Activated CD4-positive, alpha-beta T cell treated with anti-CD3 and anti-CD28 coated beads, Interleukin-2, Interleukin-4, amounts not matched to agents 100 ng/mL and 50 ng/mL, durations not matched to agents 16 hours and 8 hours (primary cell): Measurements from ENCODE around the gene MST1.
A peak's percentile ranks its signal among the peaks of the same experiment; 100 is the strongest.

Source experiments
- DNase-seq: peaks from one replicate; pipeline ENCODE4 v3.0.0-alpha.2; 2020; ENCODE audit warnings: low spot score

The MST1 gene

DNA sequence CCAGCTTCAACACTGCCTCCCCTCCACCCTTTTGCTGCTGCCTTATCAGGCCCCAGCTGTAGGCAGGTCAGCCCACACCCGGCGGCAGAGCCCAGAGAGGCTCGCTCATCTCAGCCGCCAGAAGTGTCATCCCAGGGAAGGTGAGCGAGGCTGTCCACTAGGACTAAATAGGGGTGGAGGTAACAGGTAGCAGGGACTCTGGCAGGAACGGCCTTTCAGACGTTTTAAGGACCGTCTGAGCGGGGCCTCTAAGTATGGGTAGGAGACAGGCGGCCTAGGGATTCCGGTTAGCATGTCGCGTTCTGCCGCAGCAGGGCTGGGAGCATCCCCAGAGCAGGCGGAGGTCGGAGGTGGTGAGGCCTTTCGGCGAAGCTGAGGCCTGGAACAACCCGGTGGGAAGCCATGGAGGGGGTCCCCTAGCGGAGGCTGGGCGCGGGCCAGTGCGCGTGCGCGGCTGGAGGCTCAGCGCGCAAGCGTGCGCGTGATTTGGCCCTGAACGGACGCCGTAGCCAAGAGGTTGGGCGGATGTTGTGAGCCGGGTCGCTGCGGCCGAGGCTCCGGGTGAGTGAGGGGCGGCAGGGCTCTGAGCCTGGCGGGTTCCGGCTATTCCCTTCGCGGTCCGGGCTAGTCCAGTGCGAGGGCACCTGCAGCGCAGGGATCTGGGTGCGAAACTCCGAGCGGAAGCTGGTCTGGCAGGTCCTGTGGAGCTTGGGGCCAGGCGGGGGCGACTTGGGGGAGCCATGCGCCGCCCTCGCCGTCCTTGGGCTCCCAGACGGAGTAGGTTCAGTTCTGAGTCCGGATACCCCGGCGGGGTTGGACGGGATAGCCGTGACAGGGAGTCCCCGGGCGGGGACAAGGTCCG is at the start of gene MST1, which contains the start of gene RNF123:
Gene MST1 (minus strand): TSS at position 429 of the 862 bp plus-strand sequence. CDS start 783 bp downstream, outside the sequence.
Gene RNF123 (plus strand): TSS at position 512 of the 862 bp plus-strand sequence. CDS start 1,609 bp downstream, outside the sequence.
- DNase-seq, result peak; percentile 93

- DNase-seq, result no peak
Observed at GRCh38 chr3:49738067-49738713, 48.9 kb upstream of the MST1 start.

DNA sequence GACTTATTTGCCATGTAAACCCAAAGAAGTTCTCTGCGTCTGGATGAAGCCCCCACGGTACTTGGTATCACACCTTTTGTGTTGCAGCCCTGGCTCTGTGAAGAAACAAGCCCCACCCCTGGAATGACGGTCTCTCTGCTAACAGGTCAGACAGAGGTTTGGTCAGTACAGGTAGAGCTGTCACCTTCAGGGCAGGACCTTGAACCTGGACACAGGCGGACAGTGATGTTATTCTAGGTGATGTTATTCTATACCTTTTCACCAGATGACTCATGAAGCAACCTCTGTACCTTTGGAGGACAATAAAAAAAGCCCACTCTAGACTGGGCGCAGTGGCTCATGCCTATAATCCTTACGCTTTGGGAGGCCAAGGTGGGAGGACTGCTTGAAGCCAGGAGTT is 45.5 kb upstream of the MST1 start:
- DNase-seq, result no peak

GRCh38 chr3:49733551-49733950 is 44.3 kb upstream of the MST1 start:
- DNase-seq, result no peak

- no peak for DNase-seq
Observed at GRCh38 chr3:49732597-49732996, 43.3 kb upstream of the MST1 start.

GRCh38 chr3:49729966-49730609 is 40.8 kb upstream of the MST1 start:
- DNase-seq, result no peak

DNA sequence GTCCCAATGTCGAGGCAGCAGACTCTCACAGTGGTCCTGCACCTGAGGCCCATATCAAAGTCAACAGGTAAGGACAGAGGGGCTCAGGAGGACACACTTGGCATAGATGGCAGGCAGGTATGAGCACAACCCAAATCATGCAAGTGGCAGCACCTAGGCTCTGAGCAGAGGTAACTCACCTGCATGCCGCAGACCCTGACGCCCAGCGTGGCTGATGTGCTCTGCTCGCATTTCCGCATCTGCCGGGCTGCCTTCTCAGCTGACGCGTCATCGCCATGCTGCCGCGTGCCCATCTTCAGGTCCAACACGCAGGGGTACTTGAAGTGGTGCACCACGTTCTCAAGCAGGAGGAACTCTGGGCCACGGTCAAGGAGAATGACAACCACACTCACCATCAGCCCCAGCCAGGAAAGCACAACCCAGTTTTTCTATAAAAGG is 38.7 kb upstream of the MST1 start:
- no peak for DNase-seq

DNA sequence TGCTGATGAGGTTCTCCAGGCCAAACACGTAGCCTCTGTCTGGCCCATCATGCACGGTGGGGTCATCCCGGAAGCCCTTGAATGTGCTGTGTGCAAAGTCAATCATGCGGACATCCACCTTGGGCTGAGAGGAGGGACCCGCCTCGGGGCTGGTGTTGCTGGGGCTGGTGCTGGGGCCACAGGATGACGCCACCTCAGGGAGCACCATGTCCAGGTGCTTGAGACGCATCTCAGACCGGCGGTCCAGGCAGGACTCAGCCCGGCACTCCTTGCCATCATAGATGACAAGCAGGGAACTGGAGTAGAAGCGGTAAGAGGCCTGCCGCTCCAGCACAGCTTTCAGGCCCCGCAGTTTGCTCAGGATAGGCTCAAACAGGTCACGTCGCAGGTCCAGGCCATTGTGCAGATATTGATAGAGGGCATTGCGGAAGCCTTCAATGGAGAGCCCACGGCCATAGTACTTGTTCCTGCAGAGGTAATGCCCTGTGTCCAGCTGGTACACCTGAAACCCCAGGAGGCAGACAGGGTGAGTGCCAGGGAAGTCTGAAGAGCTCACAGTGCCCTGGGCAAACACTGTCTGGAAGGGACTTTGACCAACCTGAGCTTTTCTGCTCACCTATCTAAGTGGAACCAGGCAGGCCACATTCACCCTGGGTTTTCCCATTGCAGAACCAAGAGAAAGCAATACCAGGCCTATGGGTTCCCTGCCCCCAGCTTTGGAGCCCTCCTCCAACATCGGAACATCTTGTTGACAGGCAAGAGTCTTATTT is 38.1 kb upstream of the MST1 start:
- no peak for DNase-seq

GRCh38 chr3:49725906-49726681 is 36.8 kb upstream of the MST1 start:
- no peak for DNase-seq

DNA sequence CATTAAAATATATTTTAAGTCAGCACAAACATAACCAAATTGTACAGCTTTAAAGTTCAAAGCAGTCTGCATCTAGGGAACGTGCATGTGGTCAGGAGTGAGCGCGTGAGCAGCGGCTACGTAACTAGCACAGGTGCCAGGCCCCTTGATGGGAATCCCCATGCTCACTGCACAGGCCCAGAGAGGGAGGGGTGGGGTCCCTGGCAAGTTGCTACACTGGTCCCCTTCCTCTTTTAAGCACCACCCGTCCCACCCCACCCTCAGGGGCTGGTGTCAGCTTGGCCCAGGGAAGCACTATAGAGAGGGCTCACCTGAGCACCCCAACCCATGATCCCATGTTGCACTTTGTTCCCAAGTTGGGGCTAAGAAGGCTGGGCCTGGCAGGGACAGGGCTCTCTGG is 35.3 kb upstream of the MST1 start:
- DNase-seq, result no peak

DNA sequence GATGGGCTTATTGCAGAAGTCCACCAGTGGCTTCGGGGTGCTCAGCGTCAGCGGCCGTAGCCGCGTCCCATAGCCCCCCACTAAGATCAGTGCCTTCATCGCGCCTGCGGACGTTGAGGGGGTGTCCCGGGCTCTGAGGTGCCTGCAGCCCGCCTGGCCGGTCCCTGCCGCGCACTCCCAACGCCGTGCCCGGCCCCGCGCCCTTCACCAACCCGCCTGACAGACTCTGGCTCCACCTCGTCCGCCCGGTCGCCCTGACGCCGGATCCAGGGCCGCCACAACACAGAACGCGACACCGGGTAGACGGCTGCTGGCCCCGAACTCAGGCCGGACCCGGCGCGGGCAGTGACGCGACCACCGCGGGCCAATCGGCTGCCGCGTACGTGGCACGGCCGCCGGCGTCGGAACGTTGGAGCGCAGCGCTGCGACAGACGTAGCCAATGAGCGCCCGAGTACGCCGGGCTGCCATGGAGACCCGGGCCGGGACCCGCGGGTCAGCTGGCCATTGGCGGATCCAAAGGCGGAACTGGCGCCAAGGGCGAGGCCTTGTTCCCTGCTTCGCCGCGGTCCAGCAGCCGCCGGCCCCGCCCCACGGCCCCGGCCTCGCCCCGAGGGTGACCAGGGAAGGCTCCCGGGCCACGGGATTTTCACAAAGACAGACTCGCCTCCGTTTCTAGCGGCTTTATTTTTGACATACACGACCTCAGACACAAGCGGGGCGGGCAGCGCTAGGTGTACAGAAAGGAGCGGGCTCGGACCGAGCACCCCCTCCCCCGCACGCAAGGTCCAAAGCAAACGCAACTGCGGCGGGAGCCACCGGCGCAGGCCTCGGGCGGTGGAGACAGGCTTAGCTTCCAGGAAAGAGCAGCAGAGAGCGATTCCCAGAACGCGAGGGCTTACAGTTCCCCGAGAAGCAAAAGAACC is 34.6 kb upstream of the MST1 start, which contains the start of gene GMPPB:
Gene GMPPB (minus strand): TSS at position 324 of the 924 bp plus-strand sequence. CDS start 225 bp downstream, at position 99.
- peak; percentile 96 for DNase-seq

DNA sequence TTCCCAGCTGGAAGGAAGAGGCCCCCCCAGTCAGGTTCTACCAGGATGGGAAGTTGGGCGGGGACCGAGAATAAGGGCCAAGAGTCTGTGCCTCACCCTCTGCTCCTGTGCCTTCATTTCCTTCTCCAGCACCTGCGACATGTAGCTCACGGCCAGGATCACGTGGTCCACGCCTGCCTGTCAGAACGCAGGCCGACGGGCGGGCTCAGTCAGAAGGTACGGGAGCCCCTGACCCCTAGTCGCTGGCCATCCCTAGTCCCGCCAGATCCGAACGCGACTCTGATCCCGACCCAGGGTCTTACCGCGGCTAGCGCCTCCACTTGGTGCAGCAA is 34.0 kb upstream of the MST1 start:
- DNase-seq, result peak; percentile 62

- no peak for DNase-seq
Observed at GRCh38 chr3:49722896-49723295, 33.6 kb upstream of the MST1 start.

DNA sequence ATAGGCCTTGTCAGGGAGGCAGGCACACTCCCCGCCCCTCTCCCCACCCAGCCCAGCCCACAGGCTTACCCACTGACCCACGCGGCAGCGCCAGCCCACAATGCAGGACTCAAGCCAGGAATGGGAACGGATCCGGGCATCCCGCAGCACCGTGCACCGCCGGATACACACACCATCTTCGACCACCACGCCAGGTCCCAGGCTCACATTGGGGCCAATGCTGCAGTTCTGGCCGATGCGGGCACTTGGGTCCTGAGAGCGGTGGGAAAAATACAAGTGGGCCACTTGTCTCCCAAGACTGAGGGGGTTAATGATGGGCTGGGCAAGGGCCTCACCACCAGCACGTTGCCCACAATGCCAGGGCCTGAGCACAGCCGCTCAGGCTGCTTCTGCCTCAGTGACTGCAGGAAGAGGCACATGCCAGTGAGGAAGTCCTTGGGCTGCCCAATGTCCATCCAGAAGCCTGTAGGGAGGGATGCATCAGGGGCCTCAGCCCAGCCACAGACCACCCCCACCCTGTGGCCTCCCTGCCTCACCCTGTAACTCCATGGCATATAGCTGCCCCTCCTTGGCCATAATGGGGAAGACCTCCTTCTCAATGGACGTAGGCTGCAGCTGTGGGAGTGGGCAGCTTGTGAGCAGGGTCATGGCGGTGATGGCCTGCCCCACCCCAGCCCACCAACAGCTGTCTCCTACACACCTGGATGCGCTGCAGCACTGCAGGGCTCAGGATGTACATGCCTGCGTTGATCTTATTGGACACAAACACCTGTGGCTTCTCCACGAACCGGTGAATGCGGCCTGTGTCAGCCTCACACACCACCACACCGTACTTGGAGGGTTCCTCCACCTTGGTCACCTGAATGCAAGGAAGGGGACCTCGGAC is 32.9 kb upstream of the MST1 start:
- no peak for DNase-seq

- no peak for DNase-seq
Observed at GRCh38 chr3:49721596-49721895, 32.3 kb upstream of the MST1 start.

GRCh38 chr3:49720855-49721595 is 31.8 kb upstream of the MST1 start:
- no peak for DNase-seq

DNA sequence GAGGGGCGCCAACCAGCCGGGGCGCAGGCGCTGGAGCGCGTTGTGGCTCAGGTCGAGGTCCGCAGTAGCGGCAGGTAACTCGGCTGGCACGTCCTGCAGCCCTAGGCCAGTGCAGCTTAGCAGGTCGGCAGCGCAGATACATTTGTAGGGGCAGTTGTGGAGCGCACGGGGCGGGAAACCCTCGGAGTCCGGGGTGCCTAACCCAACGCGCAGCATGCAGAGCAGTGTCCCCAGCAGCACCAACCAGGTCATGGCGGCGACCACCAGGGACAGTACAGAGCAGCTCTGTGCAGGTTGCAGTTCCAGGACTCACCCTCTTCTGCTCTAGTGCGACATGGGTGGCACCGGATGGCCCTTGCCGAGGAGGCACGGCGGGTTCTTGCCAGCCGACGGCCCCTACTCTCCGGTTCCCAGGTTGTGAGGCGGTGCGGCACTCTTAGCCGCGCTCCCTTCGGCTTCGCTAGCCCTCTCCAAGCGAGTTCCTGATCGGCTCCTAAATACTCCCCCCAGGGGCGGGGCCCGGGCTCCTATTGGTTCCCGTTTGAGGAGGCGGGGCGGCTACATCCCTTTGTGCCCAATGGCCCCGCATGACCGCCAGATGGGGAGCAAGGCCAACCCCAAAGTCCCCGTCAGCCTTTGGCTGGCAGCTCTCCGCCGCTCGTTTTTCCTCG is 30.1 kb upstream of the MST1 start, which contains the start of gene AMIGO3:
Gene AMIGO3 (minus strand): TSS at position 471 of the 671 bp plus-strand sequence. CDS start 219 bp downstream, at position 252.
- peak; percentile 90 for DNase-seq

DNA sequence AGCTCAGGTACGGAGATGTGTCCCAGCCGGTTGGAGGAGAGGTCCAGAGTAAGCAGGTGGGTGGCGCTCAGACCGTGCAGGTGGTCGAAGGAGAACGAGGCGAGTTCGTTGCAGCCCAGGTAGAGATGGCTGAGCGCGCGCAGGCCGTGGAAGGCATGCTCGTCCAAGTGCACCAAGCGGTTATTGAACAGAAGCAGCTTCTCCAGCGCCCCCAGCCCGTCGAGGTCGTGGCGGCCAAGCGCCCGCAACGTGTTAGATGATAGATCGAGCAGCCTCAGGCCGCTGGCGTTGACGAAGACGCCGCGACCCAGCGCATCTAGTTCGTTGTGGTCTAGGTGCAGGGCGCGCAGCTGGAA is 29.6 kb upstream of the MST1 start:
- DNase-seq, result no peak
